B cell (primary cell): ENCODE data around the gene CBX7. TPM values are rescaled to one million over a fixed set of nuclear protein-coding genes. Genes with fewer than 3 reads are reported as not detected.

Experiments used
- ATAC-seq: fragments of 200-7000 bp; cut with Tn5 transposase; one replicate; pipeline ENCODE4 v1.10.0; 2021; ENCODE audit warnings: low read depth, mild to moderate bottlenecking, moderate number of reproducible peaks, moderate library complexity
- CTCF ChIA-PET: fragments of 350-600 bp; sonication (Branson Sonifier 250); formaldehyde crosslinking; loops from one replicate; lab custom pipeline; 2021; ENCODE audit warnings: antibody characterized with exemption, inconsistent platforms; lab: Charles Lee
- POLR2A ChIA-PET: fragments of 350-600 bp; sonication (Branson Sonifier 250); formaldehyde crosslinking; loops from one replicate; lab custom pipeline; 2021; ENCODE audit warnings: antibody characterized with exemption; lab: Charles Lee
- DNase-seq: peaks from one replicate; pipeline ENCODE4 v3.0.0; 2013
- H2AFZ ChIP-seq: 2 replicates; pipeline ENCODE4 v1.6.1; 2012; ENCODE audit warnings: mild to moderate bottlenecking, low read depth, low read length; ENCODE audit not compliant: insufficient read depth, poor library complexity, severe bottlenecking
- H3K27ac ChIP-seq, 2 donors: 1 replicate in 1 of 2; 2 replicates in 1 of 2; pipeline ENCODE4 v1.5.1; 2012 to 2013; ENCODE audit warnings: low read length in 2 of 2, mild to moderate bottlenecking in 2 of 2, moderate library complexity in 1 of 2
- H3K27me3 ChIP-seq, 4 experiments: fragments of 200-600 bp in 1 of 4; sonication (generic) in 1 of 4; replicated peaks in 1 of 4; 1 replicate in 2 of 4; 2 replicates in 2 of 4; pipeline versions ENCODE4 v1.6.1 to v1.7.0; 2013 to 2016; ENCODE audit warnings: low read length in 3 of 4, mild to moderate bottlenecking in 2 of 4, mixed read lengths in 1 of 4, moderate library complexity in 1 of 4; ENCODE audit not compliant: insufficient read depth in 4 of 4, control insufficient read depth in 3 of 4; ENCODE audit errors: control extremely low read depth in 1 of 4
- H3K36me3 ChIP-seq, 2 experiments: replicated peaks in 1 of 2; 1 replicate in 1 of 2; 2 replicates in 1 of 2; pipeline versions ENCODE4 v1.6.1 to v1.7.1; 2013; ENCODE audit warnings: low read length in 1 of 2; ENCODE audit not compliant: insufficient read depth in 2 of 2, control insufficient read depth in 1 of 2; ENCODE audit errors: control extremely low read depth in 1 of 2, extremely low read depth in 1 of 2
- H3K4me1 ChIP-seq, 2 donors: fragments of 200-600 bp in 1 of 2; sonication (generic) in 1 of 2; 1 replicate in 1 of 2; 2 replicates in 1 of 2; pipeline versions ENCODE4 v1.5.1 to v1.6.1; 2013 to 2017; ENCODE audit warnings: low read length in 2 of 2; ENCODE audit not compliant: control insufficient read depth in 2 of 2, insufficient read depth in 2 of 2
- H3K4me2 ChIP-seq: replicated peaks from 2 replicates; pipeline ENCODE3; 2012; ENCODE audit warnings: mild to moderate bottlenecking, low read depth, low read length; ENCODE audit not compliant: poor library complexity, severe bottlenecking
- H3K4me3 ChIP-seq, 5 experiments: fragments of 200-600 bp in 1 of 5; sonication (generic) in 1 of 5; 1 replicate in 3 of 5; 2 replicates in 2 of 5; pipeline versions ENCODE4 v1.5.1 to v1.7.0; 2011 to 2016; ENCODE audit warnings: low read length in 4 of 5, mild to moderate bottlenecking in 4 of 5, low read depth in 2 of 5, control low read depth in 1 of 5, moderate library complexity in 1 of 5; ENCODE audit not compliant: insufficient read depth in 1 of 5; ENCODE audit errors: control extremely low read depth in 1 of 5, extremely low read depth in 1 of 5
- H3K79me2 ChIP-seq: fragments of 200-600 bp; sonication (generic); one replicate; pipeline ENCODE4 v1.6.0; 2016; ENCODE audit warnings: low read length; ENCODE audit not compliant: control insufficient read depth, insufficient read depth
- H3K9ac ChIP-seq: fragments of 200-600 bp; sonication (generic); 2 replicates; pipeline ENCODE4 v1.6.1; 2017; ENCODE audit warnings: mild to moderate bottlenecking, low read length, moderate library complexity
- H3K9me3 ChIP-seq, 3 donors: one replicate each; pipeline versions ENCODE4 v1.6.1 to v1.7.1; 2013; ENCODE audit warnings: low read length in 2 of 3; ENCODE audit not compliant: control insufficient read depth in 2 of 3, insufficient read depth in 1 of 3; ENCODE audit errors: control extremely low read depth in 1 of 3
- H4K20me1 ChIP-seq: 2 replicates; pipeline ENCODE4 v1.6.0; 2012; ENCODE audit warnings: mild to moderate bottlenecking, low read length; ENCODE audit not compliant: insufficient read depth, control insufficient read depth, poor library complexity, severe bottlenecking
- H3K27ac Mint-ChIP-seq: one replicate; pipeline ENCODE4 v1.8.0; 2021; ENCODE audit warnings: mixed read lengths
- H3K27me3 Mint-ChIP-seq: one replicate; pipeline ENCODE4 v1.8.0; 2021; ENCODE audit warnings: mixed read lengths
- H3K4me1 Mint-ChIP-seq: one replicate; pipeline ENCODE4 v1.8.0; 2021; ENCODE audit warnings: mixed read lengths
- H3K4me3 Mint-ChIP-seq: one replicate; pipeline ENCODE4 v1.8.0; 2021; ENCODE audit warnings: mixed read lengths
- H3K9me3 Mint-ChIP-seq: one replicate; pipeline ENCODE4 v1.8.0; 2022; ENCODE audit warnings: mixed read lengths; ENCODE audit not compliant: insufficient read depth
- CTCF ChIP-seq: fragments of 200-600 bp; IDR thresholded peaks from one replicate; pipeline ENCODE4 v1.8.0; 2022; ENCODE audit warnings: antibody characterized with exemption, mild to moderate bottlenecking
- EZH2 ChIP-seq: IDR thresholded peaks from 2 replicates; pipeline ENCODE4 v1.6.1; 2012; ENCODE audit warnings: borderline replicate concordance, low read depth, mild to moderate bottlenecking, moderate library complexity, low read length; ENCODE audit not compliant: insufficient read depth, poor library complexity, severe bottlenecking
- WGBS: methylation state at CpG from one replicate; pipeline ENCODE4 v1.1.5; 2013; ENCODE audit warnings: missing lambda C conversion rate; ENCODE audit not compliant: insufficient coverage; 5-methylcytosine and 5-hydroxymethylcytosine counted together
- intact Hi-C: fragments of 100-400 bp; cut with micrococcal nuclease; formaldehyde crosslinking; loops from one replicate; pipeline ENCODE4 v1.10.0; 2022
- polyA plus RNA-seq: library from polyadenylated mRNA; depleted of rRNA; stranded (reverse); fragments of >200 nt; gene quantifications from 2 replicates; pipeline ENCODE4 v1.2.3, GENCODE V29; 2012
- total RNA-seq, 2 donors: library from RNA; stranded (reverse); fragments of 120-200 nt in 1 of 2; gene quantifications; 1 replicate in 1 of 2; 2 replicates in 1 of 2; pipeline versions ENCODE4 v1.2.3 to v1.2.4, GENCODE V29; 2013 to 2022

Gene CBX7
- total and polyA plus RNA-seq, 2 donors (not counting 1 experiment from before 2014, with no cell fraction given) = 83.6 to 141 TPM

- H2AFZ ChIP-seq = no peak overlapping the region
- no peak for ATAC-seq
- H3K27ac ChIP-seq = peak overlapping the region; percentile 45 to 58
- no peak overlapping the region for H3K4me2 ChIP-seq
- H3K27ac Mint-ChIP-seq = peak overlapping the region; percentile 77
- no peaks in the 10 kb centered on the region for H4K20me1 ChIP-seq
- ChIA-PET POLR2A (no interaction called here), CTCF (no interaction called here)
- no peaks in the 10 kb centered on the region for H3K9me3 ChIP-seq
- no peaks in the 10 kb centered on the region for H3K27me3 ChIP-seq
- H3K4me1 Mint-ChIP-seq = peaks cover 50% of the 10 kb centered on the region
- WGBS = 96% methylated on average over 17 of the region's 23 CpGs
- H3K27me3 Mint-ChIP-seq = no peaks in the 10 kb centered on the region
- intact Hi-C loops = no loop called here
- no peak overlapping the region for H3K4me3 ChIP-seq
- no peak for DNase-seq
- H3K9me3 Mint-ChIP-seq = no peaks in the 10 kb centered on the region
- no peak overlapping the region for H3K9ac ChIP-seq
- peaks cover 5% of the 10 kb centered on the region for H3K79me2 ChIP-seq
- peaks cover 31 to 38% of the 10 kb centered on the region in 2 donors for H3K4me1 ChIP-seq
- H3K4me3 Mint-ChIP-seq = no peak overlapping the region
- H3K36me3 ChIP-seq = peaks cover under 1 to 12% of the 10 kb centered on the region in 2 experiments
- TF ChIP-seq EZH2 = no peak
These were observed 61.1 kb downstream of the CBX7 start for GRCh38 chr22:39091126-39092081.

GRCh38 chr22:39090426-39091064, 61.9 kb downstream of the CBX7 start:
- peak; percentile 59 for ATAC-seq
- ChIA-PET POLR2A (interaction anchor here (1.7 kb wide), 1 partner anchor 8 kb away, joined by 11 read pairs; no protein-coding TSS in a partner anchor), CTCF (no interaction called here)
- Mint-ChIP-seq H3K4me3 (no peak overlapping the region), H3K27me3 (no peaks in the 10 kb centered on the region), H3K4me1 (peaks cover 48% of the 10 kb centered on the region), H3K27ac (peak overlapping the region; percentile 86), H3K9me3 (no peaks in the 10 kb centered on the region)
- 29% methylated on average over 9 of the region's 15 CpGs for WGBS
- no peak overlapping the region for H3K9ac ChIP-seq
- peak overlapping the region; percentile 45 to 58 for H3K27ac ChIP-seq
- H3K9me3 ChIP-seq = no peaks in the 10 kb centered on the region
- DNase-seq = no peak
- intact Hi-C loops = no loop called here
- H3K79me2 ChIP-seq = no peaks in the 10 kb centered on the region
- H3K27me3 ChIP-seq = no peaks in the 10 kb centered on the region
- peak overlapping the region in 1 of 5 experiments; percentile 5 for H3K4me3 ChIP-seq
- H3K36me3 ChIP-seq = peaks cover 5 to 19% of the 10 kb centered on the region in 2 experiments
- peak overlapping the region; percentile 25 for H3K4me2 ChIP-seq
- H2AFZ ChIP-seq = peak overlapping the region; percentile 12
- peaks cover 28 to 38% of the 10 kb centered on the region in 2 donors for H3K4me1 ChIP-seq
- TF ChIP-seq CTCF (no peak), EZH2 (no peak)
- no peaks in the 10 kb centered on the region for H4K20me1 ChIP-seq
